Testis (tissue), 2 donors: ENCODE results near the gene WFDC12.
"Not testable (repeated sequence)": the region's sequence is repeated elsewhere in the genome, so short reads cannot be mapped to it uniquely, and the experiment has no call there.

ENCODE experiments used
- POLR2A ChIP-seq: fragments of 450-650 bp; IDR thresholded peaks from one replicate; pipeline ENCODE4 v1.6.1; 2017; ENCODE audit warnings: antibody characterized with exemption, mild to moderate bottlenecking, moderate library complexity
- TF ChIP-seq, protein P1 (sequence below), 3 experiments: fragments of 450-650 bp in 2 of 3; fragments of 200-600 bp in 1 of 3; sonication (generic) in 1 of 3; IDR thresholded peaks; one replicate each; pipeline ENCODE4 v1.5.1; 2016 to 2019; ENCODE audit warnings: antibody characterized with exemption in 3 of 3, mild to moderate bottlenecking in 2 of 3, moderate library complexity in 1 of 3

DNA sequence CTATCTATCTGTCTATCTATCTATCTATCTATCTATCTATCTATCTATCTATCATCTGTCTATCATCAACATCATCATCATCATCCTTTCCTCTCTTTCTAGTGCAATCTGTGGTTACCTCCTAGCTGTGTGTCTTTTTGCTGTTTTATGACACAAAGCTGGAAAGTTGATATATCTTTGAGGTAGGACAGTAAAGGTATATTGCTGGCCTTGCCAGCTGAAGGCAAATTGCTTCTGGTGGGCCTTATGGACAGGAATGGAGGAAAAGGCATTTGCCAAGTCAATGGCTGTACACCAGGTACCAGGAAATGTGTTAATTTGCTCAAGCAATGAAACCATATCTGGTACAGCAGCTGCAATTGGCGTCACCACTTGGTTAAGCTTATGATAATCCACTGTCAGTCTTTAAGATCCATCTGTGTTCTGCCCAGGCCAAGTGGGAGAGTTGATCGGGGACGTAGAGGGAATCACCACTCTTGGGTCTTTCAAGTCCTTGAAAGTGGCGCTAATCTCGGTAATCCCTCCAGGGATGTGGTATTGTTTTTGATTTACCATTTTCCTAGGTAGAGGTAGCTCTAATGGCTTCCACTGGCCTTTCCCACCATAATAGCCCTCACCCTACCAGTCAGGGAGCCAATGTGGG lies 15.6 kb upstream of the WFDC12 start:
- TF ChIP-seq, protein P1, sequence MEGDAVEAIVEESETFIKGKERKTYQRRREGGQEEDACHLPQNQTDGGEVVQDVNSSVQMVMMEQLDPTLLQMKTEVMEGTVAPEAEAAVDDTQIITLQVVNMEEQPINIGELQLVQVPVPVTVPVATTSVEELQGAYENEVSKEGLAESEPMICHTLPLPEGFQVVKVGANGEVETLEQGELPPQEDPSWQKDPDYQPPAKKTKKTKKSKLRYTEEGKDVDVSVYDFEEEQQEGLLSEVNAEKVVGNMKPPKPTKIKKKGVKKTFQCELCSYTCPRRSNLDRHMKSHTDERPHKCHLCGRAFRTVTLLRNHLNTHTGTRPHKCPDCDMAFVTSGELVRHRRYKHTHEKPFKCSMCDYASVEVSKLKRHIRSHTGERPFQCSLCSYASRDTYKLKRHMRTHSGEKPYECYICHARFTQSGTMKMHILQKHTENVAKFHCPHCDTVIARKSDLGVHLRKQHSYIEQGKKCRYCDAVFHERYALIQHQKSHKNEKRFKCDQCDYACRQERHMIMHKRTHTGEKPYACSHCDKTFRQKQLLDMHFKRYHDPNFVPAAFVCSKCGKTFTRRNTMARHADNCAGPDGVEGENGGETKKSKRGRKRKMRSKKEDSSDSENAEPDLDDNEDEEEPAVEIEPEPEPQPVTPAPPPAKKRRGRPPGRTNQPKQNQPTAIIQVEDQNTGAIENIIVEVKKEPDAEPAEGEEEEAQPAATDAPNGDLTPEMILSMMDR (IDR thresholded peaks at IDR 0.05) = not testable (repeated sequence)
- TF ChIP-seq POLR2A = not testable (repeated sequence)
